OCI-LY7 (cell line): Measurements from ENCODE around the gene ZCCHC14. TPM values are rescaled to one million over a fixed set of nuclear protein-coding genes. Genes with fewer than 3 reads are reported as not detected.

Experiments
- BruUV-seq: library from RNA; stranded (reverse); fragments of 400-500 nt; replicated peaks from 2 replicates; lab custom pipeline; 2021; lab: Mats Ljungman, UMichigan
- CTCF ChIA-PET: fragments of 300-600 bp; sonication (Branson Sonifier 250); formaldehyde crosslinking; loops from one replicate; lab custom pipeline; 2022; ENCODE audit warnings: antibody characterized with exemption; ENCODE audit not compliant: unreplicated experiment; lab: Charles Lee
- POLR2A ChIA-PET: fragments of 300-600 bp; sonication (Branson Sonifier 250); formaldehyde crosslinking; loops from one replicate; lab custom pipeline; 2022; ENCODE audit warnings: antibody characterized with exemption; lab: Charles Lee
- DNase-seq: peaks from one replicate; pipeline ENCODE4 v3.0.0-alpha.2; 2015; ENCODE audit warnings: low spot score
- H2AFZ ChIP-seq: fragments of 200-600 bp; sonication (generic), shearing (Covaris generic); 2 replicates; pipeline ENCODE4 v1.6.1; 2014; ENCODE audit warnings: mild to moderate bottlenecking, antibody characterized with exemption, low read length, moderate library complexity
- H3K27ac ChIP-seq: fragments of 200-600 bp; sonication (generic); 2 replicates; pipeline ENCODE4 v1.5.1; 2014; ENCODE audit warnings: mixed run types, low read depth, mild to moderate bottlenecking, moderate library complexity, low read length, inconsistent platforms; ENCODE audit not compliant: poor library complexity, severe bottlenecking
- H3K36me3 ChIP-seq: fragments of 200-600 bp; sonication (generic); 2 replicates; pipeline ENCODE4 v1.6.1; 2014; ENCODE audit warnings: mild to moderate bottlenecking, antibody characterized with exemption, low read length, moderate library complexity, mixed read lengths; ENCODE audit not compliant: insufficient read depth
- H3K4me1 ChIP-seq: fragments of 200-600 bp; sonication (generic); 2 replicates; pipeline ENCODE4 v1.5.1; 2014; ENCODE audit warnings: mild to moderate bottlenecking, low read length; ENCODE audit not compliant: insufficient read depth, poor library complexity, severe bottlenecking
- H3K4me2 ChIP-seq: fragments of 200-600 bp; sonication (generic); 2 replicates; pipeline ENCODE4 v1.6.1; 2014; ENCODE audit warnings: mild to moderate bottlenecking, low read length
- H3K4me3 ChIP-seq: fragments of 200-600 bp; sonication (generic); 2 replicates; pipeline ENCODE4 v1.5.1; 2014; ENCODE audit warnings: mild to moderate bottlenecking, low read depth, low read length; ENCODE audit not compliant: poor library complexity, severe bottlenecking
- H3K79me2 ChIP-seq: fragments of 200-600 bp; sonication (generic); 2 replicates; pipeline ENCODE4 v1.6.1; 2016; ENCODE audit warnings: low read depth, mild to moderate bottlenecking, low read length, moderate library complexity, mixed read lengths; ENCODE audit not compliant: insufficient read depth
- H3K9me2 ChIP-seq: fragments of 200-600 bp; sonication (generic); 2 replicates; pipeline ENCODE4 v1.6.1; 2016; ENCODE audit warnings: mild to moderate bottlenecking, low read length, mixed read lengths; ENCODE audit not compliant: insufficient read depth
- H3K9me3 ChIP-seq: fragments of 200-600 bp; sonication (generic); 2 replicates; pipeline ENCODE4 v1.6.1; 2014; ENCODE audit warnings: mild to moderate bottlenecking, mixed run types, low read length, mixed read lengths
- H4K20me1 ChIP-seq: fragments of 200-600 bp; sonication (generic); 2 replicates; pipeline ENCODE4 v1.6.1; 2014; ENCODE audit warnings: mild to moderate bottlenecking, antibody characterized with exemption, low read length, moderate library complexity, mixed read lengths; ENCODE audit not compliant: insufficient read depth
- EZH2phosphoT487 ChIP-seq: fragments of 200-600 bp; sonication (generic); IDR thresholded peaks from 2 replicates; pipeline ENCODE4 v1.6.1; 2018; ENCODE audit warnings: low read depth, borderline replicate concordance, mild to moderate bottlenecking, mixed run types, antibody characterized with exemption, low read length, moderate library complexity, mixed read lengths
- intact Hi-C: fragments of 100-400 bp; cut with micrococcal nuclease; formaldehyde crosslinking; loops from one replicate; pipeline ENCODE4 v1.10.0; 2022; ENCODE audit not compliant: unreplicated experiment
- total RNA-seq, 2 experiments: library from RNA; depleted of rRNA in 1 of 2; stranded (reverse); fragments of >200 nt in 1 of 2; shearing (Covaris generic) in 1 of 2; gene quantifications; 2 replicates each; pipeline ENCODE4 v1.2.3, GENCODE V29; 2014 to 2022
- TF ChIP-seq, protein P1 (sequence below): fragments of 200-600 bp; sonication (generic); conservative IDR thresholded peaks from 2 replicates; pipeline ENCODE4 v1.5.1; 2014; ENCODE audit warnings: mild to moderate bottlenecking, antibody characterized with exemption, low read length, moderate library complexity, mixed read lengths

The ZCCHC14 gene
- total RNA-seq, 2 experiments from 2014 or later, result 8.5 to 17.1 TPM

DNA sequence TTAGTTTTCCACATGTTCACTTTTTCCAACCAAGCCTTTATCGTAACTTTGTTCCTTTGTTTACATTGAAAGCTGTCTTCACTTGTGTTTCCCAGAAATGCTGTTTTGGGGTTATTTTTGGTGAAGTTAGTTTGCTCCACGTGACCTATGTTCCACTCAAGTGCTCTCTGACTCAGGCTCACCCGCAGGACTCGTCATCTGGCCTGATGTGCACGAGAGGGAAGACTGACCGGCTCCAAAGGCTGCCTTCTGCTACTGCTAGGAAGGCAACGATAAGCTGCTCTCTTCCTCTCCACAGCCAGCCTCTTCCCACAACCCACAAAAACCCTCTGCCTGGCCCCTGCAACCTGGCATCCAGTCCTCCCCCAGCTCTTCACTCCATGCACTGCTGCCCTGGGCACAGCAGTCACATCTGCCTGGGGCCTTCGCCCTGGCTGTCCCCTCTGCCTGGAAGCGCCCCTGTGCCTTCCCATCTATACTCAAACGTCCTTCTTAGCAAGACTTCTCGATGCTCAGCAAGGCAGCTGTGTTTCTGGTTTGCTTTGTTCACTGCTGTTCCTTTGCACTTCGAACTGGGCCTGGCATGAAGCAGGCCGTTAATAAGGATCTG, 28.0 kb downstream of the ZCCHC14 start:
- ChIA-PET CTCF (no interaction called here), POLR2A (no interaction called here)
- H3K4me3 ChIP-seq, result no peak overlapping the region
- H3K79me2 ChIP-seq, result no peaks in the 10 kb centered on the region
- BruUV-seq, result no TSS peak
- peaks cover 15% of the 10 kb centered on the region for H3K4me1 ChIP-seq
- H4K20me1 ChIP-seq, result no peaks in the 10 kb centered on the region
- no peaks in the 10 kb centered on the region for H3K9me3 ChIP-seq
- H3K36me3 ChIP-seq, result peaks cover 2% of the 10 kb centered on the region; the same call in 1 of the 2 replicates
- intact Hi-C loops, result no loop called here
- TF ChIP-seq, protein P1, sequence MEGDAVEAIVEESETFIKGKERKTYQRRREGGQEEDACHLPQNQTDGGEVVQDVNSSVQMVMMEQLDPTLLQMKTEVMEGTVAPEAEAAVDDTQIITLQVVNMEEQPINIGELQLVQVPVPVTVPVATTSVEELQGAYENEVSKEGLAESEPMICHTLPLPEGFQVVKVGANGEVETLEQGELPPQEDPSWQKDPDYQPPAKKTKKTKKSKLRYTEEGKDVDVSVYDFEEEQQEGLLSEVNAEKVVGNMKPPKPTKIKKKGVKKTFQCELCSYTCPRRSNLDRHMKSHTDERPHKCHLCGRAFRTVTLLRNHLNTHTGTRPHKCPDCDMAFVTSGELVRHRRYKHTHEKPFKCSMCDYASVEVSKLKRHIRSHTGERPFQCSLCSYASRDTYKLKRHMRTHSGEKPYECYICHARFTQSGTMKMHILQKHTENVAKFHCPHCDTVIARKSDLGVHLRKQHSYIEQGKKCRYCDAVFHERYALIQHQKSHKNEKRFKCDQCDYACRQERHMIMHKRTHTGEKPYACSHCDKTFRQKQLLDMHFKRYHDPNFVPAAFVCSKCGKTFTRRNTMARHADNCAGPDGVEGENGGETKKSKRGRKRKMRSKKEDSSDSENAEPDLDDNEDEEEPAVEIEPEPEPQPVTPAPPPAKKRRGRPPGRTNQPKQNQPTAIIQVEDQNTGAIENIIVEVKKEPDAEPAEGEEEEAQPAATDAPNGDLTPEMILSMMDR, result no peak
- no peak for TF ChIP-seq EZH2phosphoT487
- no peak overlapping the region for H2AFZ ChIP-seq
- DNase-seq, result no peak
- H3K27ac ChIP-seq, result no peak overlapping the region
- H3K4me2 ChIP-seq, result peak overlapping the region; percentile 39
- no peaks in the 10 kb centered on the region for H3K9me2 ChIP-seq

DNA sequence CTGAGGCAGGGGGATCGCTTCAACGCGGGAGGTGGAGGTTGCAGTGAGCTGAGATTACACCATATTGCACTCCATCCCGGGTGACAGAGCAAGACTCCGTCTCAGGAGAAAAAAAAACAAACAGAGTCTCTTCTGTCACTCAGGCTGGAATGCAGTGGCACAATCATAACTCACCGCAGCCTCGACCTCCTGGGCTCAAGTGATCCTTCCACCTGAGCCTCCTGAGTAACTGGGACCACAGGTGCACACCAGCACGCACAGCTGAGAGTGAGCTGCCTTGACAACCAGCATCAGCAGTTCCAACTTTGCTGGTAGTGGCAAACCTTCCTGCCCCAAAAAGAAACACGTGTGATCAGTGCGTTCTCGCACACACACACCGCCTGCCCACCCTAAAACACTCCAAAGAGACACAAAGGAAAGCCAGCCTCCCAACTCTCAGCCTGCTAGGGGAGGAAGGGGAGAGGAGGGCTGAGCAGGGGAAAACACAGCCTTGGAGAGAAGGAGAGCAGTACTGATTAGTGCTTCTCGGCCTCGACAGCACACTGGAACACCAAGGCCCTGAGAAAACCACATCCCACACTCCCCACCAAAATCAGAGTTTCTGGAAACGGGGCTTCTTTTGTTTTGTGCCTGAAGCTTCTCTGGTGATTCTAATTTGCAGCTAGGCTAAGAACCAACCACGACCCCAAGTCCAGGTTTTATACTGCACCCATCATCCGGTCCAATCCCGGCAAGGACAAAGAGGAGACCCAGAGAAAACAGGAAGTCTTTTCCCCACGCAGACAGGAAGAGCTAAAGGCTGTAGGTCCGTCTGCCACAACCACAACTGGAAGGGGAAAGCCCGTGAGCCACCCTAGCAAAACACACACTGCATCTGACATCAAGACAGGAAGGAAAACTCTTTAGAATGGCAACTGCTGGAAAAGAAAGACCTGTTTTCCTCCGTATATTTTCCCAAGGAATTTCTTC, 28.8 kb downstream of the ZCCHC14 start:
- Histone ChIP-seq H3K4me1 (peaks cover 15% of the 10 kb centered on the region), H3K4me3 (no peak overlapping the region), H3K79me2 (no peaks in the 10 kb centered on the region), H3K4me2 (peak overlapping the region; percentile 39), H3K36me3 (peaks cover 5% of the 10 kb centered on the region; the same call in 1 of the 2 replicates), H2AFZ (no peak overlapping the region), H4K20me1 (no peaks in the 10 kb centered on the region), H3K9me3 (no peaks in the 10 kb centered on the region), H3K9me2 (no peaks in the 10 kb centered on the region), H3K27ac (no peak overlapping the region)
- intact Hi-C loops, result no loop called here
- ChIA-PET POLR2A (interaction anchor here (1.5 kb wide), 1 partner anchor 20 kb away, joined by 3 read pairs; no protein-coding TSS in a partner anchor), CTCF (no interaction called here)
- no peak for TF ChIP-seq EZH2phosphoT487
- TF ChIP-seq, protein P1, result no peak
- no TSS peak for BruUV-seq
- peak; percentile 13 for DNase-seq
